Right renal pelvis (tissue), 4 donors: ENCODE results near the gene DNAH1. TPM values are rescaled to one million over a fixed set of nuclear protein-coding genes. Genes with fewer than 3 reads are reported as not detected.

ENCODE experiments used
- DNase-seq, 4 donors: peaks; one replicate each; pipeline ENCODE4 v3.0.0-alpha.2; 2013; ENCODE audit warnings: low read depth in 4 of 4, low spot score in 3 of 4, missing footprints in 1 of 4
- polyA plus RNA-seq, 4 donors: library from polyadenylated mRNA; unstranded; fragments of 120-200 nt; gene quantifications; one replicate each; pipeline ENCODE4 v1.2.1, GENCODE V29; 2013; ENCODE audit not compliant: insufficient read length in 4 of 4

The DNAH1 gene
- polyA plus RNA-seq, 4 donors, result 7.0 to 10.0 (median 8.3) TPM

- no peak for DNase-seq
Measured at GRCh38 chr3:52401021-52401420, 84.9 kb downstream of the DNAH1 start.

GRCh38 chr3:52401551-52401950 lies 85.4 kb downstream of the DNAH1 start:
- DNase-seq, result no peak

- DNase-seq, result no peak
Measured at GRCh38 chr3:52402101-52402521, 86.0 kb downstream of the DNAH1 start.

- DNase-seq, result no peak
Measured at GRCh38 chr3:52402706-52403270, 86.7 kb downstream of the DNAH1 start.

GRCh38 chr3:52403271-52403841 lies 87.2 kb downstream of the DNAH1 start:
- DNase-seq, result no peak

GRCh38 chr3:52403955-52404354 lies 87.8 kb downstream of the DNAH1 start:
- DNase-seq, result no peak

- DNase-seq, result no peak
Measured at GRCh38 chr3:52404391-52404790, 88.3 kb downstream of the DNAH1 start.

GRCh38 chr3:52405066-52405465 lies 88.9 kb downstream of the DNAH1 start:
- no peak for DNase-seq

- DNase-seq, result no peak
Measured at GRCh38 chr3:52405601-52406110, 89.5 kb downstream of the DNAH1 start.

GRCh38 chr3:52406231-52406661 lies 90.1 kb downstream of the DNAH1 start:
- no peak for DNase-seq

- DNase-seq, result no peak
Measured at GRCh38 chr3:52406791-52407510, 90.8 kb downstream of the DNAH1 start.

- DNase-seq, result no peak
Measured at GRCh38 chr3:52407779-52408178, 91.7 kb downstream of the DNAH1 start.

GRCh38 chr3:52408466-52408865 lies 92.3 kb downstream of the DNAH1 start:
- no peak for DNase-seq

GRCh38 chr3:52415800-52416199 lies 99.7 kb downstream of the DNAH1 start:
- no peak for DNase-seq

- DNase-seq, result no peak
Measured at GRCh38 chr3:52420388-52420787, 104.3 kb downstream of the DNAH1 start.

GRCh38 chr3:52422669-52423068 lies 106.5 kb downstream of the DNAH1 start:
- no peak for DNase-seq

- no peak for DNase-seq
Measured at GRCh38 chr3:52423173-52423572, 107.1 kb downstream of the DNAH1 start.

- DNase-seq, result no peak
Measured at GRCh38 chr3:52428151-52429005, 112.3 kb downstream of the DNAH1 start.

GRCh38 chr3:52429031-52429430 lies 112.9 kb downstream of the DNAH1 start:
- no peak for DNase-seq

GRCh38 chr3:52429779-52430415 lies 113.8 kb downstream of the DNAH1 start:
- no peak for DNase-seq
